Lung microvascular endothelial cell (primary cell): ENCODE results near the gene KANK2. TPM values are rescaled to one million over a fixed set of nuclear protein-coding genes. Genes with fewer than 3 reads are reported as not detected.
A peak's percentile ranks its signal among the peaks of the same experiment; 100 is the strongest.
"Not testable (repeated sequence)": the region's sequence is repeated elsewhere in the genome, so short reads cannot be mapped to it uniquely, and the experiment has no call there.

Experiments used
- DNase-seq, 2 donors: peaks; one replicate each; pipeline versions ENCODE4 v3.0.0 to v3.0.0-alpha.2; 2010; ENCODE audit warnings: low read depth in 2 of 2
- total RNA-seq: library from RNA; depleted of rRNA; stranded (reverse); fragments of >200 nt; gene quantifications from 2 replicates; pipeline ENCODE4 v1.2.1, GENCODE V29; 2014

The KANK2 gene
- total RNA-seq, 1 donor from 2014 or later = 110 TPM

- peak in 1 of 2 donors; percentile 39 for DNase-seq
Measured at GRCh38 chr19:11141937-11142527, 55.3 kb downstream of the KANK2 start.

GRCh38 chr19:11140896-11141295 lies 56.4 kb downstream of the KANK2 start:
- DNase-seq = no peak

- DNase-seq = not testable (repeated sequence)
Measured at GRCh38 chr19:11140023-11140538, 57.3 kb downstream of the KANK2 start.

- peak; percentile 56 to 76 for DNase-seq
Measured at GRCh38 chr19:11138601-11139300, 58.6 kb downstream of the KANK2 start.

GRCh38 chr19:11137542-11138384 lies 59.6 kb downstream of the KANK2 start:
- DNase-seq = peak; percentile 67 to 83

- DNase-seq = no peak
Measured at GRCh38 chr19:11136400-11137101, 60.8 kb downstream of the KANK2 start.

- peak; percentile 42 to 71 for DNase-seq
Measured at GRCh38 chr19:11131471-11131870, 65.9 kb downstream of the KANK2 start.

- peak; percentile 96 to 98 for DNase-seq
Measured at GRCh38 chr19:11130824-11131455, 66.4 kb downstream of the KANK2 start.

GRCh38 chr19:11127905-11128304 lies 69.4 kb downstream of the KANK2 start:
- DNase-seq = no peak

- DNase-seq = peak; percentile 67 to 87
Measured at GRCh38 chr19:11125994-11126685, 71.2 kb downstream of the KANK2 start.

GRCh38 chr19:11124157-11124556 lies 73.2 kb downstream of the KANK2 start:
- not testable (repeated sequence) for DNase-seq

- no peak for DNase-seq
Measured at GRCh38 chr19:11123114-11123513, 74.2 kb downstream of the KANK2 start.

- not testable (repeated sequence) for DNase-seq
Measured at GRCh38 chr19:11121963-11122362, 75.4 kb downstream of the KANK2 start.

- no peak for DNase-seq
Measured at GRCh38 chr19:11116507-11116906, 80.8 kb downstream of the KANK2 start.

GRCh38 chr19:11115895-11116446 lies 81.4 kb downstream of the KANK2 start:
- DNase-seq = no peak

GRCh38 chr19:11115042-11115441 lies 82.3 kb downstream of the KANK2 start:
- DNase-seq = no peak
